G401 (cell line): ENCODE data around the gene PSMC5. TPM values are rescaled to one million over a fixed set of nuclear protein-coding genes. Genes with fewer than 3 reads are reported as not detected.
"Not testable (repeated sequence)": the region's sequence is repeated elsewhere in the genome, so short reads cannot be mapped to it uniquely, and the experiment has no call there.

Source experiments
- DNase-seq: peaks from one replicate; pipeline ENCODE4 v3.0.0-alpha.2; 2015; ENCODE audit warnings: low spot score
- in situ Hi-C: cut with HindIII; loops from 2 replicates; pipeline ENCODE4 v1.10.0; 2016; ENCODE audit warnings: low sequenced_read_pairs, mixed read lengths
- total RNA-seq: library from RNA; depleted of rRNA; stranded (reverse); fragments of >200 nt; shearing (Covaris generic); gene quantifications from 2 replicates; pipeline ENCODE4 v1.2.3, GENCODE V29; 2014

PSMC5 gene
- total RNA-seq, 1 experiment from 2014 or later, result 133 TPM

DNA sequence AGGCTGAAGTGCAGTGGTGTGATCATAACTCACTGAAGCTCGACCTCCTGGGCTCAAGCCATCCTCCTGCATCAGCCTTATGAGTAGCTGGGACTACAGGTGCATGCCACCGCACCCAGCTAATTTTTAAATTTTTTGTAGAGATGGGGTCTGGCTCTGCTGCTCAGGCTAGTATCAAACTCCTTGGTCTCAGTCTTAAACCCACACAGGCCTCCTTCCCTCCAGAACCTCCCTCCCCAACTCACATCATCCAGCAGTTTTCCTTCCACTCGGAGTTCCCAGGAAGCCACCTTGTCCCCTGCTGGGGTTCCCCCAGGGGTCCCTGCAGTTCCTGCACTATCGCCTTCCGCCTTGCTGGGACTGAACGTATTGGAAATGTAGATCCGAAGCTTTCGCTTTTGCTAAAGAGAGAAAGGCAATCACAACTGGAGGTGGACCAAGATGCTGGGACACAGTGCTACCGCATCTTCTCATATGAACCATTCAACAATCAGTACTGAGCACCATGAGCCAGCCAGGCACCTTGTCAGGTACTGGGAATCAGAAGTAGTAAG, 8.0 kb downstream of the PSMC5 start:
- DNase-seq, result no peak
- in situ Hi-C loops, result no loop called here

DNA sequence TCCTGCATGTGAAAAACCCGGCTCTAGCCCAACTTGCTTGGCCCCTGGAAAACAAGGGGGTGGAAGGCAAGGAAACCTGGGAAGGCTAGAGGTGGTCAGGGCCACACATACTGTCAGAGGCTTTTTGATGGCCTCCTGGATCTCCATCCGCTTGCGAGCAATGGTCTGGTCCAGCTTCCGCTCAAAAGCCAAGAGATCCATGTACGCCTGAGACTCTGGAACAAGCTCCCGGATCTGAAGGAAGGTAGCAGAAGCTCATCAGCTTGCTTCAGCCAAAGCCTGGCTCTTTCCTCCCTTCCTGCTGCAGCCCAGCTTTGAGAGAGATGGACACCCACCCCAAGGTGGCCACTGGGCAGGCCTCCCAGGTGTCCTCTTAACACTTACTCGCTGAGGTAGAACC, 9.6 kb downstream of the PSMC5 start:
- in situ Hi-C loops, result no loop called here
- peak; percentile 16 for DNase-seq

DNA sequence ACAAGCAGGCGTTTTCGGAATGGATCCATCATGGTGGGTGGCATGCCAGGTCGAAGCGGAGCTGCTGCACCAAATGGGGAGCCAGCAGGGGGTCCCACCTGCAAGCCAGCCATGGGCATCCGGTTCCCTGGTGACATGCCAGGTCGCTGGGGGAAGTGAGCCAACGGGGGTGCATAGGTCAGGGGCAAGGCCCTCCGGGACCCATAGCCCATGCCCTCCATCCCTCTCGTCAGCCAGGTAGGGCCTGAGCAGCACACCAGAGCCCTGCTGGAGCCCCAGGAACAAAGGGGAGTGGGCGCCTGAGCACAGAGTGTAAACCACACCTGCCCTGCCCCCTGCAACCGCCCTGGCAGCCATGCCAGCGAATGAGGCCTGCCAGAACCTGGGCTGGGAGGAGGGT, 10.2 kb downstream of the PSMC5 start:
- in situ Hi-C loops, result no loop called here
- DNase-seq, result peak; percentile 36

DNA sequence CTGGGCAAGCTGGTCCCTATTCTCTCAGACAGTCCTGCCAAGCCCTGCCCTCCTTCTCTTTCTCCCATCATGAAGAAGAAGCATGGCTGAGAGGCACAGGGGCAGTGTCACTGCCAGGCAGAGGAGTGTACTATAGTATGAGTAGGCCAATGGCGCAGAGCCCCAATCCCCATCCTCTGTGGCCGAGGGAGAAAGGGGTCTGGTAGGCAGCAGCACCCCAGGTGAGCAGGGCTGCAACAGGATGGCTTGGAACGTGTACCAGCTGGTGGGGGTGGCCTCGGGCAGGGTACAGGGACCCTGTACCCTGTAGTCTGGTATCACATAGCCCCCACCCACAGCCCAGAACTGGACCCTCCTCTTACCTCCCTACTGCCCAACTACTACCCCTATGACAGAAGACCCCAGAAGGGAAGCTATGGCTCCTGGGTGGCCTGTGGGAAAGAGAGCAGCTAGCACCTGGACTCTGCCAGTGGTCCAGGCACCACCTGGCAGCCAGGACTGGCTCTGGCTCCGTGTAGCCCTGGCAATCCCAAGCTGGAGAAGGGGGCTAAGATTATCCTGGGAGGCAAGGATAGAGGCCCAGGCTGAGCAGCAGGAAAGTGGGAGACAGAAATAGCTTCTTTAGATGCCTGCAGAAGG, 10.8 kb downstream of the PSMC5 start:
- in situ Hi-C loops, result no loop called here
- peak; percentile 56 for DNase-seq

DNA sequence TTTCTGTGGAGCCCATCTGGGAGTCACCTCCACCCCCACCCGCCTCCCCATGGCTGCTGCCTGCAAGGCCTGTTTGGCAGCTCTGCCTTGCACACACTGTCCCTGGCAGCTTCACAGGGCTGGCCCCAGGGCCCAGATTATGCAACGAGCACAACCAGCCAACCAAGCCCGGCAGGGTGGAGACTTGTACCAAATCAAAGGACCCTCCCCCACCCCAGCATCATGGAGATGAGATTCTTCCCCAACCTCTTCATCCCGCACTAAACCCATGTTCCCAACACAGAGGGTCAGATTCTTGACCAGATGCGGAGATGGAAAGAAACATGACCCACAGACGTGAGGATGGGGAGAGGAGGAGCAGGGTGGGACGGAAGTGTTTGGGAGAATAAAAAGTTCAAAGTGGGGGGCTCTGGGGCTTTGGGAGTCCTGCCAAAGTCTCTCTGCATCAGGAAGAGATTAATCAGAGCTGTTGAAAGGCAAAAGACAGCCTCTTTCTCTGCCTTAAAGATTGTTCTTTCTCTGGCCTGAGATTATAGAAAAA, 11.5 kb downstream of the PSMC5 start:
- in situ Hi-C loops, result no loop called here
- DNase-seq, result peak; percentile 98

DNA sequence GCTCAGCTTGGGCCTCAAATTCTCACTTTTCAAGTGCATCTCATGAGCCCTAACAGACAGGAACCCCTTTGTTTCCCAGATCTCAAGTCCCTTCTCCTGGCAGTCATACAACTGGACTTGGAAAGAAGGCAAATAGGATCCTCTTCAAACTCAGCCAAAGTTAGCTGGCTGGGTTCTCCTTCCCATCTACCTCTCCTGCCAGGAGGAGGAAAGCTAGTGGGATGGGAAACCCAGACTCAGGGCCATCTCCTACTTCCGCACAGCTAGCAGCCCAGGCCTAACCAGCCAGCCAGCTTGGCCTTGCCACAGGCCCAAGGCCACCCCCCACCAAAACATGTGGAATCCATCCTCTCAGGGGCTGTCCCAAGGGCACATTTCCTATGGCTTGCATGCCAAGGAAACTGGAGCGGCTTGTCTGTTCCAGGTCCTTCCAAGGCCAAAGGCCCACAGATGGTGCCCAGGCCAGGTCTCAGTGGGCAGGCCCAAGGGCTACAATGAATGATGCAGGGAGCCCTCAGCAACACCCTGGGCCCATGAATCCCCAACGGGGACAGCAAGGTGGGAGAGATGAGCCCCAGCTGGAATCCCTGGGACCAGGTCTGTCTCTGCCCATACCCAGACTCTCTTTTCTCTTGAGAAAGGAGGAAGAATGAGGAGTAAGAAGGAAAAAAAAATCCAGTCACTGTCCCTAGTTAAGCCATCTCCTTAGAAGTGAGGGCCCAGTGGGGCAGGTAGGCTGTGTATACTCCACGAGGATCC, 13.5 kb downstream of the PSMC5 start:
- in situ Hi-C loops, result no loop called here
- peak; percentile 44 for DNase-seq

DNA sequence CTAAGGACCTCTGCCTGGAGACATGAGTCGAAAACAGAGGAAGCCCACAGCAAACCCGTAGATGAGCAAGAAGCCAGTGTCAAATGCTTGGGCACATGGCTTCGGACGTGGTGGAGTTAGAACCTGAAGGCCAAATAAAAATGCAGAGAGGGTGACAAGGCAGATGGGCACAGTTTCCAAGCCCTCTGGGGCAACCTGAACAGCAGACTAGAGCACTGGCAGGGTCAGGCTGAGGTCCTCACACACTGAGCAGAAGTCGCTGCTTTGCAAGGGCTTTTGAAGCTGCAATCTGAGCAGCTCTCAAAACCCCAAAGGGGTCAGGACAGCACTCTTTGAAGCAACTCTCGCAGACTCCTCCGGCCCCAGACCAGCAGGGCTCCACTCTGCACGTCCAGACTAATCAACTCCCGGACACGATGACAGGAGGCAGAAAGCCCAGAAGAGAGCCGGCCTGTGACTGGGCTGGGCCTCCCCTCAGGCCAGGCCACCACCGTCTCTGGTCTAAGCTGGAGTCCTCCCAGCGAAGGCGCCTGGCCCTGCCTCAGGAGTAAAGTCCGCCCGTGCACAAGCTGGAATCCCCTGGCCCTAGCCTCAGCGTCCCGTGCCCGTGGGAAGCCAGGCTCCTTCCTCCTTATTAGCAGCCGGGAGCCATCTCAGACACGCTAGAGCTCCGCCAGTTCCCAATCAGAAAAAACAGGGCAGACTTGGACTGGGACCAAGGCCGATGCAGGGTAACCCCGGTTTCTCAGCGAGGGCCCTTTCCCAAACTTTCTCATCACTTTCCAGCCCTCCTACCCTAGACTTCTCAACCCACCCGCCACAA, 14.3 kb downstream of the PSMC5 start:
- peak; percentile 78 for DNase-seq
- in situ Hi-C loops, result no loop called here

DNA sequence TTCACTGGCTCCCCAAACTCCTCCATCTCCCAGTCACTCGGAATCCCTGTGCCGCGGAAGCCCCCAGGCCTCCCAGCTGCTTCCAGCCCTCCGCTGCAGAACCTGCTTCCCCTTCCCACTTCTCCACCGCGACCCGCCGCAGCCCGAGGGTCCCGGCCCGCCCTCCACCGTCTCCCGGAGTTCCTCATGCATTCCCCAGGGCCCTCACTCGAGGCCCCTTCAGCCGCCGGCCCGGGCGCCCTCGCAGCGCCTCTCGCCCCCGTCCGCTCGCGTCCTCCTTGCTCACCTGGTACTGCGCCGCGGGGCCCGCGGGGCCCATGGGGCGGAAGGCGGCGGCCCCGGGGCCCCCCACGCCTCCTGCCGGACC, 14.9 kb downstream of the PSMC5 start:
- no peak for DNase-seq
- in situ Hi-C loops, result no loop called here

DNA sequence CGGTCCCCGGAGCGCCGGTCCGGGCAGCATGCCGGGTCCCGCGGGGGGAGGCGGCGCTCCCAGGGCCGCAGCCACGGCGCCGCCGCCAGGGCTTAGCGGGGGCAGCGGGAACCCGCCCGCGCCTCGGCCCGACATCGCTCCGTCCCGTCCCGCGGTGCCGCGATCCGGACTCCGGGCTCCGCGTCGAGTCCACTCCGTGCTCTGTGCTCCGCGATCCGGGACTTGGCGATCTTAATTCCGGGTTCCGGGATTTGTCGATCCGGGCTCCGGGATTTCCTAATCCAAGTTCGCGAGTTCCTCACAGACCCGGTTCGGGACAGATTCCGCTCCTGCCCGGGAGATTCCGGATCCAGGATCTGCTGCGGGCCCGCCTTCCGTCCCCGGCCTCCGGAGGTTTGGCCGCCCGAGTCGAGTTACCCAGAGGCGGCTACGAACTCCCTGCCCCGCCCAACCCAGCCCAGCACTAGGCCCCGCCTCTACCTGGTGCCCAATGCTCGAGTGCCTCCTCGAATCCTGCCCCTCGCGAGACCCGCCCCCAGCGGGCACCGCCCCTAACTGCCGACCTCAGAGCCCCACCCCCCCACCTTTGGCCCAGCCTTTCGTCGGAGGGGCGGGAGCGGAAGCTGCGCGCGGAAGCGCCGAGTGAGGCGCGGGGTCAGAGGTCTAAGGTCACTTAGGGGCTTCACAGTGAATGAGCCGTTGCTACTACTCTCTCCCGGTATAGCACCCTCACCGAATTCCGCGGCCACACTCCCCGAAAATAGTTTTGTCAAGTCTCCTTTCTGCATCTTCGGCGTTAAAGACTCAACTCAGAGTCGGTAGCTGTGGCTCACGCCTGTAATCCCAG, 15.5 kb downstream of the PSMC5 start, which contains the start of gene SMARCD2:
SMARCD2 (minus strand) TSS at position 146 of the 847 bp plus-strand sequence; CDS start at position 135, 11 bp downstream.
- peak; percentile 99 for DNase-seq
- in situ Hi-C loops, result no loop called here

DNA sequence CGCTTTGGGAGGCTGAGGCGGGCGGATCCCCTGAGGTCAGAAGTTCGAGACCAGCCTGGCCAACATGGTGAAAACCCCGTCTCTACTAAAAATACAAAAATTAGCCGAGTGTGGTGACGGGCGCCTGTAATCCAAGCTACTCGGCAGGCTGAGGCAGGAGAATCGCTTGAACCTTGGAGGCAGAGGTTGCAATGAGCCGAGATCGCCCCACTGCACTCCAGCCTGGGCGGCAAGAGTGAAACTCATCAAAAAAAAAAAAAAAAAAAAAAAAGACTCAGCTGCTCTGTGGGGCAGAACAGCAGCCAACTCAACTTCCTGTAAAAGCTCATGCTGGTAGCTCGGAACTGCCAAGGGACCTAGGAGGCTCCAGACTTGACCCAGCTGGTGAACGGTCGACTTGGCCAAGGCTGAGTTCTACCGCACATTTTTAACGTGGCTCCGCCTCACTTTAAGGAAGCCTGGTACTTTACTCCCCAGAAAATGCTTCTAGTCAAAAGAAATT, 16.2 kb downstream of the PSMC5 start:
- DNase-seq, result peak; percentile 35
- in situ Hi-C loops, result not testable (repeated sequence)

DNA sequence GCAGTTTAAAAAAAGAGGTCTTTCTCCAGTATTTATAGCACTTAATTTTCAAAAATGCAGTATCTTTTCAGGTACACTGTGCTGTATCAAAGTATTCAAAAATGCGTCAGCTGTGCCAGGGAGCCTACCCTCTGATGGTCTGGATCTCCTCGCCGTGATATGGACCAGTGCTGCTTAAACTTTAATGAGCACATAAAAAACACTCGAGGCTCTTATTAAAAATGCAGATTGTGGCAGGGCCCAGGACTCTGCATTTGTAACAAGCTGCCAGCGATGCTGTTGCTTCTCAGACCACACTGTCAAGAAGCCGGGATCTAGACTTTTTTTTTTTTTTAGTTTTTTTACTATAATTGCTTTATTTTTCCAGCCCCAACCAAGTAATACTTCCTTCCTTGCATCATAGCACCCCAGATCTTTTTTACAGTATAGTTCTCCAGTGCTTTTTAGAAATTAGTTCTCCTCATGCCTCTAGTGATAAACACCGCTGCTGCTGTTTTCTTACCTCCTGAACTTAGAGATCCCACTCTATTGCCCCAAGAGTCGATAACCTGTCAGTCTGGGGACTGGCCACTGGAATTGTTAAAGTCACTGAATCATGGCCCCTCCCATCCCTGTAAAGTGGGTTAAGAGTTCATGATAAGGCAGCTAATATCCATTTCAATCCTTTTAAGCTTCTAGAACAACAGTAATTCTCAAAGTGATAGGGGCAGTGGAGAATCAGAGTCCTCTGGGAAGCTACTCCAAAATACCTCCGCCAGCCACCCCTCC, 16.9 kb downstream of the PSMC5 start:
- in situ Hi-C loops, result no loop called here
- DNase-seq, result no peak

DNA sequence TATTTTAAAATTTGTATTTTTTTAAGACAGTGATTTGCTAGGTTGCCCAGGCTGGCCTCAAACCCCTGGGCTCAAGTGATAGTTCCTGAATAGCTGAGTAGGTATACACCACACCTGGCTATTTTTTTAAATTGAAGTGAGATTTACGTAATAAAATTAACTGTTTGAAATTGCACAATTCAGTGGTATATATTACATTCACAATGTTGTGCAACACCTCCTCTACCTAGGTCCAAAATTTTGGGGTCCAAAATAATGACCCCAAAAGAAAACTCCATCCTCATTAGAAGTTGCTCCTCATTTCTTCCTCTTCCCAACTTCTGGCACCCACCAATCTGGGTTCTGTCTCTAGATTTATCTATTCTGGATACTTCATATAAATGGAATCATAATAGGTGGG, 18.3 kb downstream of the PSMC5 start:
- no peak for DNase-seq
- in situ Hi-C loops, result no loop called here

DNA sequence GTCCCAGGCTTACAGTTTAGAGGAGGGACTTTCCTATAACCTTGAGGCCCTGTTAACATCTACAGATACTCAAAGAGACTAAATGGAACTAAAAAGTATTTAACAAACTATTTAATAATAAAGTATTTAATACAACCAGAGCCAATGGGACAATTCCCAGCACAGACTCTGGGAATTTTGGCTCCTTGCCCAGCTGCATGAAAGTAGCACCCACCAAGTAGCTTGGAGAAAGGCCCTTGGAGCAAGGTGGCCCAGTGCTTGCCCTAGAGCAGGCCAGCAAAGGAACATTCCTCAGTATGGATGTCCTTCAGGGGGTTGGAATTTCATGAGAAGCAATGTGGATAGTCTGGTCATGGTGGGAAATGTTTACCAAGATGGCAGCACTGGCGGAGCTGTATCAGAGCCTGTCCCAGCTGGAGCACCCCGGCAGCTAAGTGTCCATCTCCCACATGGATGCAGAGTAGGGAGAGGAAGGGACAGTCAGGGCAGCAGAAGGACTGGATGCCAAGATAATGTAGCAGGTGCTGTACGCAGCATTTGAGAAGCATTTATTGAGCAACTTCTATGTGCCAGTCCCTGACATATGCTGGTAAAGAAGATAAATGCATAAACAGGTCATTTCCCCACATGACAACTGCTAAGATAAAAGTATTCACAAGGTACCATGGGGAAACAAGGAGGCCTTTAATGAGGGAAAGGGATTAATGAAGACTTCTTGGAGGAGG, 20.5 kb downstream of the PSMC5 start:
- in situ Hi-C loops, result no loop called here
- DNase-seq, result no peak

DNA sequence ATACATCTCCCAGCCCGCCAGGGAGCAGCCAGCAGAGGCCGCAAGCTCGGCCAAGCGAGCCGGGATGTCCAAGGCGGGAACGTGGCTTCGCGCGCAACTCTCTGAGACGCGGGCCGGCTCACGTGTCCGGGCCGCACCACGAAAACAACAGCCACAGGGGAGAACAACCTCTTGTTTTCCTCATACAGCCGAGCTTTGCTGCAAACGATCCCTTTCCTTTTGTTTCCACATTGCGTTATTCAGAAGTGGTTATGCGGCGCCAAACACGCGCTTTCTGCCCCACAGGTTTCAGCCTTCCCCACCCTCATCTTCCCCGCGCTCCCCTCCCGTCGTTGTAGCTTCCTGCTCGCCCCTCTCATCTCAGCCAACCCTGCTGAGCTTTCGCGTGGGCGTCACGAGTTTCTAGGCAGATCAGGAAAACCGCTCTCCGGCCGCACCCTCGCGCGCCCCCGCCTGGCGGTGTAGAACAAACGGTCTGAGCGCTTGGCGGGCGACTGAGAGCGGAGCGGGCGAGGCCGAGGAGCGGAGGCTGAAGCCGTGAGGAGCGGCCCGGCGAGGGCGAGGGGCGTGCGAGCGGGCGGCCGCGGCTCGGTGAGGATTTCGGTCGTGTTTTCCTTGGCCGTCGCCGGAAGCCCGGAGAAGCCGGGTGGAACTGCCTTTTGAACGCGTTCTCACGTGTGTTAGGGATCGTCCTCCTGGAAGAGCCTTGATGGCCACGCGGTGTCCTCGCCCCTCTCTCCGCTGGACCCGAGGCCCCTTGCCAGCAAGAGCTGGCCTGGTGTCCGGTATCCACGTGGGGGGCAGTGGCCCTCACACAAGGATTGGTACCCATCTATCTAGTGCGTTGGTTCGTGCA, 21.8 kb downstream of the PSMC5 start:
- DNase-seq, result peak; percentile 86
- in situ Hi-C loops, result no loop called here

DNA sequence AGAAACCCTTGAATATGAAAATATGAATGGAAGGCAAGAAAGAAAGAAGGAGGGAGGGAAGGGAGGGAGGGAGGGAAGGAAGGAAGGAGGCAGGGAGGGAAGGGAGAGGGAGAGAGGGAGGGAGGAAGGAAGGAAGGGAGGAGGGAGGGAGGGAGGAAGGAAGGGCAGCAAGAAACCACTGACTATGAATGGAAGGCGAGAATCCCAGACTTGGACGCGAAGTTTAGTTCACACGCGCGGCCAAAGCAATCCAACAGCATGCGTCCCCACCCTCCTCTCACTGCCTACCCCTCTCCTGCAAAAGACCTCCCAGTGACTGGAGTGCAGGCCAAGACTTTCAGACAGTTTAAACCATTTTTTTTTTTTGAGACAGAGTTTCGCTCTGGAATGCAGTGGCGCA, 23.2 kb downstream of the PSMC5 start:
- in situ Hi-C loops, result no loop called here
- no peak for DNase-seq

DNA sequence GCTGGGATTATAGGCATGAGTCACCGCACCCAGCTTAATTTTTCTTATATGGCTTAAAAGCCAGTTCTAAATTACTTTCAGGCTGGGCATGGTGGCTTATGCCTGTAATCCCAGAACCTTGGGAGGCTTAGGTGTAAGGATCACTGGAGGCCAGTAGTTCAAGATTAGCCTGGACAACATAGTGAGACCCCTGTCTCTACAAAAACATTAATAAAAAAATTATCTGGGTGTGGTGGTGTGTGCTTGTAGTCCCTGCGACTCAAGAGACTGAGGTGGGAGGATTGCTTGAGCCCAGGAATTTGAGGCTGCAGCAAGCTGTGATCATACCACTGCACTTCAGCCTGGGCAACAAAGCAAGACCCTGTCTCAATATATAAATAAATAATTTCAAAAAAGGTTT, 26.0 kb downstream of the PSMC5 start:
- DNase-seq, result no peak
- in situ Hi-C loops, result no loop called here
